ENCODE results near the gene PTPRG.

PTPRG gene

GRCh38 chr3:61802772-61803171, 241.4 kb downstream of the PTPRG start:
- H3K4me3 ChIP-seq (replicated peaks; ENCODE audit: low read depth, low read length): no peak overlapping the region
- no peak for DNase-seq (ENCODE audit: extremely low read depth, low read depth)

GRCh38 chr3:61803983-61804382, 242.6 kb downstream of the PTPRG start:
- no peak overlapping the region for H3K4me3 ChIP-seq (replicated peaks; ENCODE audit: low read depth, low read length)
- no peak for TF ChIP-seq CTCF (IDR thresholded peaks at IDR 0.05; ENCODE audit: low read depth, low read length, missing control alignments)
- DNase-seq (ENCODE audit: extremely low read depth, low read depth): no peak

More at GRCh38 chr3:61802772-61803171, 241.4 kb downstream of the PTPRG start:
- TF ChIP-seq CTCF (IDR thresholded peaks at IDR 0.05; ENCODE audit: low read depth, low read length, missing control alignments): no peak

- DNase-seq (ENCODE audit: extremely low read depth, low read depth): no peak
- TF ChIP-seq CTCF (IDR thresholded peaks at IDR 0.05; ENCODE audit: low read depth, low read length, missing control alignments): no peak
- H3K4me3 ChIP-seq (replicated peaks; ENCODE audit: low read depth, low read length): no peak overlapping the region
These were observed 243.4 kb downstream of the PTPRG start for GRCh38 chr3:61804782-61805181.

- DNase-seq (ENCODE audit: extremely low read depth, low read depth): no peak
- no peak overlapping the region for H3K4me3 ChIP-seq (replicated peaks; ENCODE audit: low read depth, low read length)
- no peak for TF ChIP-seq CTCF (IDR thresholded peaks at IDR 0.05; ENCODE audit: low read depth, low read length, missing control alignments)
These were observed 244.2 kb downstream of the PTPRG start for GRCh38 chr3:61805510-61806080.

GRCh38 chr3:61806810-61807209, 245.4 kb downstream of the PTPRG start:
- DNase-seq (ENCODE audit: extremely low read depth, low read depth): no peak
- no peak for TF ChIP-seq CTCF (IDR thresholded peaks at IDR 0.05; ENCODE audit: low read depth, low read length, missing control alignments)
- H3K4me3 ChIP-seq (replicated peaks; ENCODE audit: low read depth, low read length): no peak overlapping the region

GRCh38 chr3:61807865-61808276, 246.5 kb downstream of the PTPRG start:
- TF ChIP-seq CTCF (IDR thresholded peaks at IDR 0.05; ENCODE audit: low read depth, low read length, missing control alignments): no peak
- no peak overlapping the region for H3K4me3 ChIP-seq (replicated peaks; ENCODE audit: low read depth, low read length)
- peak; percentile 41 for DNase-seq (ENCODE audit: extremely low read depth, low read depth)

- H3K4me3 ChIP-seq (replicated peaks; ENCODE audit: low read depth, low read length): no peak overlapping the region
- DNase-seq (ENCODE audit: extremely low read depth, low read depth): no peak
- no peak for TF ChIP-seq CTCF (IDR thresholded peaks at IDR 0.05; ENCODE audit: low read depth, low read length, missing control alignments)
These were observed 247.2 kb downstream of the PTPRG start for GRCh38 chr3:61808526-61808925.
